Heart left ventricle (tissue), 16 donors: ENCODE results near the gene EXD3. TPM values are rescaled to one million over a fixed set of nuclear protein-coding genes. Genes with fewer than 3 reads are reported as not detected.
"Not testable (repeated sequence)": the region's sequence is repeated elsewhere in the genome, so short reads cannot be mapped to it uniquely, and the experiment has no call there.

Source experiments
- ATAC-seq, 4 donors: fragments of 200-7000 bp; cut with Tn5 transposase; one replicate each; pipeline ENCODE4 v1.9.1; 2020 to 2022; ENCODE audit warnings: moderate library complexity in 4 of 4, mild to moderate bottlenecking in 3 of 4, moderate number of reproducible peaks in 1 of 4
- DNase-seq, 5 donors: peaks; one replicate each; pipeline ENCODE4 v3.0.0-alpha.2; 2020
- H3K27ac ChIP-seq, 12 donors: fragments of 200-600 bp; sonication (generic) in 4 of 12; one replicate each; pipeline versions ENCODE4 v1.5.0 to v1.8.0; 2016 to 2022; ENCODE audit warnings: mild to moderate bottlenecking in 2 of 12
- H3K27me3 ChIP-seq, 9 donors: fragments of 200-600 bp; sonication (generic) in 2 of 9; one replicate each; pipeline versions ENCODE4 v1.5.1 to v1.8.0; 2016 to 2022; ENCODE audit warnings: mild to moderate bottlenecking in 3 of 9
- H3K36me3 ChIP-seq, 9 donors: fragments of 200-600 bp; sonication (generic) in 2 of 9; one replicate each; pipeline versions ENCODE4 v1.5.0 to v1.8.0; 2018 to 2022; ENCODE audit warnings: mild to moderate bottlenecking in 2 of 9
- H3K4me1 ChIP-seq, 12 donors: fragments of 200-600 bp; sonication (generic) in 4 of 12; one replicate each; pipeline versions ENCODE4 v1.5.0 to v1.8.0; 2016 to 2022; ENCODE audit warnings: mild to moderate bottlenecking in 3 of 12
- H3K4me3 ChIP-seq, 12 donors: fragments of 200-600 bp; sonication (generic) in 4 of 12; one replicate each; pipeline versions ENCODE4 v1.5.0 to v1.8.0; 2017 to 2022; ENCODE audit warnings: mild to moderate bottlenecking in 9 of 12, moderate library complexity in 4 of 12
- H3K9me3 ChIP-seq, 12 donors: fragments of 200-600 bp; sonication (generic) in 4 of 12; one replicate each; pipeline versions ENCODE4 v1.5.0 to v1.8.0; 2016 to 2022; ENCODE audit warnings: mild to moderate bottlenecking in 1 of 12
- POLR2A ChIP-seq, 2 donors: fragments of 450-650 bp; IDR thresholded peaks; one replicate each; pipeline ENCODE4 v1.6.1; 2017; ENCODE audit warnings: antibody characterized with exemption in 2 of 2, mild to moderate bottlenecking in 2 of 2, moderate library complexity in 2 of 2
- WGBS, 4 donors: extraction: QIAGEN DNeasy Blood & Tissue Kit in 2 of 4; methylation state at CpG; one replicate each; pipeline versions ENCODE4 v1.1.5 to v1.1.7; 2013 to 2018; 5-methylcytosine and 5-hydroxymethylcytosine counted together
- intact Hi-C, 10 donors: fragments of 100-400 bp; cut with DNase I; formaldehyde crosslinking; loops; one replicate each; pipeline versions ENCODE4 v1.11.1 to v1.14.2; 2022
- polyA plus RNA-seq, 2 donors: library from polyadenylated mRNA; stranded (reverse); fragments of 200-250 nt; gene quantifications; one replicate each; pipeline ENCODE4 v1.2.3, GENCODE V29; 2013
- total RNA-seq, 9 donors: library from RNA; depleted of rRNA in 2 of 9; stranded (reverse); fragments of >200 nt in 2 of 9; fragmentation: NEBNext Ultra II Directional in 3 of 9; extraction: Animal tissue kit (Norgen Biotek cat#: 25700) in 3 of 9; gene quantifications; one replicate each; pipeline versions ENCODE4 v1.1.0 to v1.2.4, GENCODE V29; 2016 to 2023
- TF ChIP-seq, protein P1 (sequence below), 12 donors: fragments of 200-600 bp; sonication (generic) in 4 of 12; IDR thresholded peaks; one replicate each; pipeline versions ENCODE4 v1.5.0 to v1.8.0; 2018 to 2022; ENCODE audit warnings: antibody characterized with exemption in 12 of 12, mild to moderate bottlenecking in 5 of 12
- donor health status: ischemic (EF 13 %, LVEDD 7.1; RV severe dilation, severe dysfunction).
- donor health status: healthy with polysubstance abuse.
- donor health status: DM: no; HTN: yes; CAD: no.
- donor health status: DM: no; HTN: no; CAD: no.
- donor health status: ischemic (EF 25% LVEDD 6.9; RV normal size, moderate dysfunction).
- donor health status: ischemic (EF 25% LVEDD 5.7; RV mildly dilated, moderate dysfunction).
- donor health status: healthy.
- donor health status: DM: yes; HTN: yes; CAD: no.
- donor health status: ischemic (EF 35%, LVEDD 5.7; RV mildly dilated, moderate dysfunction).
- donor health status: nonischemic (EF 11% LVEDD 7.7; RV severe dilation, severe dysfunction).
- donor health status: DM: yes; HTN: yes; CAD: no.
- donor health status: PGD.
- donor health status: ischemic (EF 29% LVEDD 5.4; RV normal size, mild dysfunction).
- donor health status: nonischemic (EF 23%, LVEDD 6.1; RV moderate dilation, normal function).

EXD3 gene
- total and polyA plus RNA-seq, 11 donors: 4.1 to 15.2 (median 8.6) TPM

DNA sequence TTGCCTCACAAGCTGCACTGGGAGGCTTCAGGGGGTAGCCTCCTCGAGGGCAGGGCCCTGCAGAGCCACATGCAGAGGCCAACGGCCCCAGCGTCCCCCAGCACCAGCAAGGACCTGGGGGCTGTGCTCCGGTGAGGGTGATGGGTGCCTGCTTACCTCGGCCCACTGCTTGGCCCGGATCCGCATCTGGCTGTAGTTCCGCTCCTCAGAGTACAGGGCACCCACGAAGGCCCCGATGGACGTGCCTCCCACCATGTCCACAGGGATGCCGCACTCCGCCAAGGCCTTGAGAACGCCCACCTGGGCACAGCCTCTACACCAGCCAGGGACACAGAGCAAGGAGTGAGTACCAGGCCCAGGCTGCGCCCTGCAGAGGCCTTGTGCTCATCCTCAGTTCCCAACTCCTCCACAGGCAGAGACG is 44.2 kb upstream of the EXD3 start:
- Histone ChIP-seq H3K9me3 (no peaks in the 10 kb centered on the region), H3K4me3 (no peak overlapping the region), H3K36me3 (peaks cover 0 to 3% (median 0%) of the 10 kb centered on the region in 9 donors), H3K27ac (no peak overlapping the region), H3K4me1 (peaks cover 0 to 2% (median 0%) of the 10 kb centered on the region in 12 donors), H3K27me3 (peaks cover 0 to 3% (median 0%) of the 10 kb centered on the region in 9 donors)
- WGBS, 4 donors: 90 to 95% (median 94%) methylated on average over 12 to 16 of the region's 16 CpGs
- DNase-seq (peak in 2 of 5 donors; percentile 14 to 23), ATAC-seq (no peak)
- intact Hi-C loops: loop anchor here in 1 of 10 donors (10.0 kb wide), 1 partner anchor 62 kb away; no protein-coding TSS in a partner anchor
- no peak for TF ChIP-seq POLR2A (IDR thresholded peaks at IDR 0.05)
- TF ChIP-seq, protein P1, sequence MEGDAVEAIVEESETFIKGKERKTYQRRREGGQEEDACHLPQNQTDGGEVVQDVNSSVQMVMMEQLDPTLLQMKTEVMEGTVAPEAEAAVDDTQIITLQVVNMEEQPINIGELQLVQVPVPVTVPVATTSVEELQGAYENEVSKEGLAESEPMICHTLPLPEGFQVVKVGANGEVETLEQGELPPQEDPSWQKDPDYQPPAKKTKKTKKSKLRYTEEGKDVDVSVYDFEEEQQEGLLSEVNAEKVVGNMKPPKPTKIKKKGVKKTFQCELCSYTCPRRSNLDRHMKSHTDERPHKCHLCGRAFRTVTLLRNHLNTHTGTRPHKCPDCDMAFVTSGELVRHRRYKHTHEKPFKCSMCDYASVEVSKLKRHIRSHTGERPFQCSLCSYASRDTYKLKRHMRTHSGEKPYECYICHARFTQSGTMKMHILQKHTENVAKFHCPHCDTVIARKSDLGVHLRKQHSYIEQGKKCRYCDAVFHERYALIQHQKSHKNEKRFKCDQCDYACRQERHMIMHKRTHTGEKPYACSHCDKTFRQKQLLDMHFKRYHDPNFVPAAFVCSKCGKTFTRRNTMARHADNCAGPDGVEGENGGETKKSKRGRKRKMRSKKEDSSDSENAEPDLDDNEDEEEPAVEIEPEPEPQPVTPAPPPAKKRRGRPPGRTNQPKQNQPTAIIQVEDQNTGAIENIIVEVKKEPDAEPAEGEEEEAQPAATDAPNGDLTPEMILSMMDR (IDR thresholded peaks at IDR 0.05): no peak

DNA sequence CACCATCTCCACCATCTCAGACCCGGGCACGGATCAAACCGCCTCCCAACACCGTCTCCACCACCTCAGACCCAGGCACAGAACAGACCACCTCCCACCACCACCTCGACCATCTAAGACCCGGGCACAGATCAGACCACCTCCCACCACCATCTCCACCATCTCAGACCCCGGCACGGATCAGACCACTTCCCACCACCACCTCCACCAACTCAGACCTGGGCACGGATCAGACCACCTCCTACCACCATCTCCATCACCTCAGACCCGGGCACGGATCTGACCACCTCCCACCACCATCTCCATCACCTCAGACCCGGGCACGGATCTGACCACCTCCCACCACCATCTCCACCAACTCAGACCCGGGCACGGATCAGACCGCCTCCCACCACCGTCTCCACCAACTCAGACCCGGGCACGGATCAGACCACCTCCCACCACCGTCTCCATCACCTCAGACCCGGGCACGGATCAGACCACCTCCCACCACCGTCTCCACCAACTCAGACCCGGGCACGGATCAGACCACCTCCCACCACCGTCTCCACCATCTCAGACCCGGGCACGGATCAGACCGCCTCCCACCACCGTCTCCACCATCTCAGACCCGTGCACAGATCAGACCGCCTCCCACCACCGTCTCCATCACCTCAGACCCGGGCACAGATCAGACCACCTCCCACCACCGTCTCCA is 43.6 kb upstream of the EXD3 start:
- not testable (repeated sequence) for H3K27ac ChIP-seq, H3K9me3 ChIP-seq, H3K36me3 ChIP-seq, H3K27me3 ChIP-seq, H3K4me1 ChIP-seq, ATAC-seq, H3K4me3 ChIP-seq
- peak in 1 of 5 donors; percentile 36 for DNase-seq
- WGBS, 4 donors: 89 to 94% (median 91%) methylated on average over 35 of the region's 35 CpGs
- intact Hi-C loops: loop anchor here in 1 of 10 donors (10.0 kb wide), 1 partner anchor 62 kb away; no protein-coding TSS in a partner anchor

GRCh38 chr9:137465720-137466388 is 42.9 kb upstream of the EXD3 start:
- WGBS, 4 donors: 89 to 93% (median 90%) methylated on average over 23 of the region's 23 CpGs
- DNase-seq: peak in 2 of 5 donors; percentile 16 to 48
- H3K36me3 ChIP-seq: peaks cover 0 to 4% (median 0%) of the 10 kb centered on the region in 9 donors

DNA sequence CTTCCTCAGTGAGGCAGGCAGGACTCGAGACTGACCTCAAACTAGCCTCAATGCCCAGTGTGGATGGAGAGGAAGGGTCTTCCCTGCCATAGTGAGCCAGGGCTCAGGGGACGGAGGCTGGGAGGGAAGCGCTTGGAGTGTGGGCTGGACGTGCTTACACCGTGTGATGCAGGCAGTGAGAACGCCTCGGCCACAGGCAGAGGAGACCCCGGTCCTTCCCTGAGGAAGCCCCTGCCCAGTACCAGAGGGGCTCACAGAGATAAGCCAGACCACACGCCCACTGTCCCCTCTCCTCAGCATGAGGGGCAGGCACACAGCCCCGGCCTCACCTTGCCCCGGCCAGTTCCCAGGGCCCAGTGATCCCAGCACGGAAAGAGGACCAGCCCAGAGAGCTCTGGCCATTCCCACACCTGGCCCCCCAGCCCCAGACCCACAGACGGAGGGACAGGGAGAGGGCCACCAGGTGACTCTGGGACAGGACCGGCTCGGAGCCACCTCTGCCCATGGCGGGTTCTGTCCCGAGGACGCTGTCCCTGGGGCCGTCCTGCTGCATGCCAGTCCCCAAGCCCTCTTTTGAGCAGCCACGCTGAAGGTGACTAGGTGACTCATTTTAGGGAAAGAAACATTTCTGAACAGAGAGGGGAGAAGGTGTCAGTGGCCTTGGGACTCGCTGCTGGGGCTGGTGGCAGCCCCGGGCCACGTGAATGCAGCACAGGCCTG is 42.2 kb upstream of the EXD3 start:
- WGBS, 4 donors: 85 to 94% (median 91%) methylated on average over 17 to 23 of the region's 23 CpGs
- peaks cover 0 to 4% (median 0%) of the 10 kb centered on the region in 9 donors for H3K36me3 ChIP-seq
- H3K4me3 ChIP-seq: no peak overlapping the region
- TF ChIP-seq, protein P1 (IDR thresholded peaks at IDR 0.05): no peak
- no peak for TF ChIP-seq POLR2A (IDR thresholded peaks at IDR 0.05)
- H3K9me3 ChIP-seq: no peaks in the 10 kb centered on the region
- ATAC-seq (no peak), DNase-seq (peak in 3 of 5 donors; percentile 14 to 23 (median 14))
- intact Hi-C loops: loop anchor here in 1 of 10 donors (10.0 kb wide), 1 partner anchor 60 kb away; no protein-coding TSS in a partner anchor
- no peak overlapping the region for H3K27ac ChIP-seq
- peaks cover 0 to 18% (median 0%) of the 10 kb centered on the region in 12 donors for H3K4me1 ChIP-seq
- H3K27me3 ChIP-seq: peaks cover 0 to 7% (median 0%) of the 10 kb centered on the region in 9 donors

More at GRCh38 chr9:137465720-137466388, 42.9 kb upstream of the EXD3 start:
- Histone ChIP-seq H3K4me3 (no peak overlapping the region), H3K27me3 (peaks cover 0 to 7% (median 0%) of the 10 kb centered on the region in 9 donors), H3K9me3 (no peaks in the 10 kb centered on the region), H3K27ac (no peak overlapping the region), H3K4me1 (peaks cover 0 to 15% (median 0%) of the 10 kb centered on the region in 12 donors)
- ATAC-seq: no peak
- intact Hi-C loops: loop anchor here in 1 of 10 donors (10.0 kb wide), 1 partner anchor 61 kb away; no protein-coding TSS in a partner anchor
- TF ChIP-seq, protein P1 (IDR thresholded peaks at IDR 0.05): no peak
- no peak for TF ChIP-seq POLR2A (IDR thresholded peaks at IDR 0.05)
